K562 (cell line): ENCODE data around the gene NANOG. TPM values are rescaled to one million over a fixed set of nuclear protein-coding genes. Genes with fewer than 3 reads are reported as not detected.
"Not testable (repeated sequence)": the region's sequence is repeated elsewhere in the genome, so short reads cannot be mapped to it uniquely, and the experiment has no call there.

Experiments
- ATAC-seq: fragments of 200-7000 bp; cut with Tn5 transposase; 3 replicates; pipeline ENCODE4 v1.9.1; 2020; ENCODE audit warnings: moderate library complexity
- BruUV-seq: library from RNA; stranded (reverse); fragments of 400-500 nt; replicated peaks from 2 replicates; lab custom pipeline; 2021; lab: Mats Ljungman, UMichigan
- CTCF ChIA-PET: fragments of 300-600 bp; formaldehyde crosslinking; extraction: SDS; loops from one replicate; lab custom pipeline; 2021; ENCODE audit warnings: low intra/inter-chr PET ratio; lab: Yijun Ruan, JAX
- POLR2A ChIA-PET: fragments of 300-600, 350-650 bp; sonication (Branson Sonifier 250); formaldehyde crosslinking; extraction: SDS; loops from one replicate; lab custom pipeline; 2021; ENCODE audit warnings: antibody characterized with exemption, inconsistent platforms; lab: Yijun Ruan, JAX
- DNase-seq, 4 experiments: peaks; one replicate each; pipeline versions ENCODE4 v3.0.0 to v3.0.0-alpha.2; 2011 to 2018; ENCODE audit warnings: low spot score in 3 of 4, mixed read lengths in 3 of 4; ENCODE audit errors: extremely low read depth in 1 of 4
- FAIRE-seq: peaks from 2 replicates; lab custom pipeline; 2011; peaks lifted over from hg19 to GRCh38; lab: Jason Lieb, UNC
- H2AFZ ChIP-seq: 2 replicates; pipeline ENCODE4 v1.6.0; 2011; ENCODE audit warnings: low read depth, low read length, control low read depth, inconsistent platforms
- H3K27ac ChIP-seq: fragments of 200-600 bp; 3 replicates; pipeline ENCODE4 v1.8.0; 2011; ENCODE audit warnings: low read depth, mild to moderate bottlenecking, control low read depth, inconsistent platforms, low read length, moderate library complexity, mixed read lengths; ENCODE audit errors: extremely low read depth
- H3K27me3 ChIP-seq, 2 experiments: fragments of 300-600 bp in 1 of 2; 2 replicates in 1 of 2; 3 replicates in 1 of 2; pipeline versions ENCODE4 v1.6.0 to v1.8.0; 2011; ENCODE audit warnings: inconsistent platforms in 2 of 2, low read length in 2 of 2, mild to moderate bottlenecking in 1 of 2, mixed read lengths in 1 of 2, moderate library complexity in 1 of 2; ENCODE audit not compliant: control insufficient read depth in 2 of 2, insufficient read depth in 2 of 2
- H3K36me3 ChIP-seq: fragments of 300-600 bp; 3 replicates; pipeline ENCODE4 v1.8.0; 2011; ENCODE audit warnings: mild to moderate bottlenecking, low read length, inconsistent platforms; ENCODE audit not compliant: control insufficient read depth, insufficient read depth
- H3K4me1 ChIP-seq, 2 experiments: fragments of 200-600 bp in 1 of 2; replicated peaks in 1 of 2; 2 replicates in 1 of 2; 3 replicates in 1 of 2; pipeline versions ENCODE4 v1.5.1 to v1.8.0; 2011; ENCODE audit warnings: inconsistent platforms in 2 of 2, low read length in 2 of 2, mild to moderate bottlenecking in 1 of 2, mixed read lengths in 1 of 2, moderate library complexity in 1 of 2; ENCODE audit not compliant: control insufficient read depth in 2 of 2, insufficient read depth in 2 of 2
- H3K4me2 ChIP-seq: 2 replicates; pipeline ENCODE4 v1.6.1; 2011; ENCODE audit warnings: low read length, control low read depth, inconsistent platforms, mixed read lengths; ENCODE audit not compliant: insufficient read depth
- H3K4me3 ChIP-seq: fragments of 200-600 bp; sonication (generic), shearing (Covaris generic); 2 replicates; pipeline ENCODE4 v1.5.1; 2016; ENCODE audit warnings: control low read depth, inconsistent platforms
- H3K79me2 ChIP-seq: fragments of 200-600 bp; 3 replicates; pipeline ENCODE4 v1.8.0; 2011; ENCODE audit warnings: low read length, inconsistent platforms; ENCODE audit not compliant: control insufficient read depth, insufficient read depth
- H3K9ac ChIP-seq, 2 experiments: 2 replicates each; pipeline versions ENCODE4 v1.6.0 to v1.6.1; 2011; ENCODE audit warnings: low read depth in 2 of 2, low read length in 2 of 2, control low read depth in 1 of 2, inconsistent platforms in 1 of 2, mild to moderate bottlenecking in 1 of 2, mixed read lengths in 1 of 2; ENCODE audit not compliant: insufficient read depth in 1 of 2
- H3K9me1 ChIP-seq: one replicate; pipeline ENCODE4 v1.6.0; 2011; ENCODE audit warnings: inconsistent platforms, mild to moderate bottlenecking, low read length, moderate library complexity; ENCODE audit not compliant: control insufficient read depth, insufficient read depth
- H3K9me3 ChIP-seq: replicated peaks from 2 replicates; pipeline ENCODE4 v1.5.1; 2011; ENCODE audit warnings: low read depth, low read length, inconsistent platforms; ENCODE audit not compliant: control insufficient read depth, insufficient read depth
- H4K20me1 ChIP-seq: replicated peaks from 2 replicates; pipeline ENCODE4 v1.6.1; 2011; ENCODE audit warnings: low read length, inconsistent platforms, mixed read lengths; ENCODE audit not compliant: control insufficient read depth, insufficient read depth
- WGBS: fragments of 100-300 bp; shearing (Covaris generic); methylation state at CpG from one replicate; pipeline ENCODE4 v1.1.6; 2016; ENCODE audit warnings: low coverage, mixed read lengths; ENCODE audit not compliant: insufficient coverage; ENCODE audit errors: missing lambda C conversion rate; 5-methylcytosine and 5-hydroxymethylcytosine counted together
- in situ Hi-C: fragments of 300-500 bp; cut with MboI; formaldehyde crosslinking; loops from 4 replicates; pipeline ENCODE4 v1.15.0; 2018; ENCODE audit warnings: inconsistent platforms, mixed read lengths
- intact Hi-C: fragments of 100-400 bp; cut with micrococcal nuclease; formaldehyde crosslinking; loops from 2 replicates; pipeline ENCODE4 v1.14.2; 2022
- polyA plus RNA-seq, 8 experiments: library from polyadenylated mRNA; depleted of rRNA in 4 of 8; stranded (reverse) in 5 of 8; unstranded in 3 of 8; fragments of >200 nt; fragmentation: Nextera tagmentation in 2 of 8; fragmentation: Illumina TruSeq in 1 of 8; extraction: Ambion mirVana in 2 of 8; extraction: Trizol in 1 of 8; gene quantifications; 2 replicates each; pipeline versions ENCODE4 v1.2.1 to v1.2.3, GENCODE V29; 2011 to 2014; ENCODE audit warnings: inconsistent platforms in 1 of 8, missing spikeins in 1 of 8
- total RNA-seq, 7 experiments: library from RNA; depleted of rRNA in 6 of 7; stranded (reverse); fragments of >200 nt in 6 of 7; fragmentation: Illumina TruSeq in 2 of 7; extraction: Trizol in 2 of 7; gene quantifications; 2 replicates each; pipeline versions ENCODE4 v1.2.1 to v1.2.3, GENCODE V29; 2011 to 2021; ENCODE audit warnings: low replicate concordance in 1 of 7

NANOG gene
- total and polyA plus RNA-seq, 9 of the 15 experiments (the other 6 are each of a cell fraction or from before 2014, with no cell fraction given) = 0.04 TPM; not detected in 8

GRCh38 chr12:7842444-7842843 is 53.2 kb downstream of the NANOG start:
- H3K4me1 ChIP-seq, H3K9me3 ChIP-seq, H3K4me2 ChIP-seq, intact Hi-C loops, H2AFZ ChIP-seq, ATAC-seq, in situ Hi-C loops, H3K9me1 ChIP-seq, CTCF ChIA-PET, H3K27ac ChIP-seq, DNase-seq, BruUV-seq, H3K79me2 ChIP-seq, H3K36me3 ChIP-seq, H3K9ac ChIP-seq, H4K20me1 ChIP-seq, H3K4me3 ChIP-seq: not testable (repeated sequence)
- H3K27me3 ChIP-seq = peaks cover 0 to 11% of the 10 kb centered on the region in 2 experiments; a peak in 2 of 5 replicates
- FAIRE-seq = peak; percentile 62
- WGBS = 32% methylated on average over 5 of the region's 9 CpGs
- POLR2A ChIA-PET = interaction anchor here (0.8 kb wide), 1 partner anchor 45 kb away, joined by 3 read pairs; no protein-coding TSS in a partner anchor

GRCh38 chr12:7843149-7843548 is 53.9 kb downstream of the NANOG start:
- H3K4me2 ChIP-seq, POLR2A ChIA-PET, H3K27ac ChIP-seq, in situ Hi-C loops, H3K9me1 ChIP-seq, intact Hi-C loops, H3K36me3 ChIP-seq, BruUV-seq, DNase-seq, H3K9ac ChIP-seq, H3K79me2 ChIP-seq, CTCF ChIA-PET, ATAC-seq, H2AFZ ChIP-seq, H4K20me1 ChIP-seq, H3K4me3 ChIP-seq, H3K4me1 ChIP-seq, FAIRE-seq, H3K9me3 ChIP-seq: not testable (repeated sequence)
- peaks cover 0 to 11% of the 10 kb centered on the region in 2 experiments; a peak in 2 of 5 replicates for H3K27me3 ChIP-seq
- WGBS = 43% methylated on average over 4 of the region's 8 CpGs

- H3K27ac ChIP-seq, intact Hi-C loops, H3K4me1 ChIP-seq, H3K9ac ChIP-seq, CTCF ChIA-PET, H3K9me3 ChIP-seq, ATAC-seq, H3K9me1 ChIP-seq, H3K36me3 ChIP-seq, H2AFZ ChIP-seq, H3K79me2 ChIP-seq, H3K4me2 ChIP-seq, H3K4me3 ChIP-seq, in situ Hi-C loops, H4K20me1 ChIP-seq, POLR2A ChIA-PET, DNase-seq, BruUV-seq: not testable (repeated sequence)
- peaks cover 0 to 11% of the 10 kb centered on the region in 2 experiments; a peak in 2 of 5 replicates for H3K27me3 ChIP-seq
- 8% methylated on average over 2 of the region's 9 CpGs for WGBS
- FAIRE-seq = peak; percentile 91
Observed at GRCh38 chr12:7843583-7843982, 54.4 kb downstream of the NANOG start.
